H1 (cell line): ENCODE data around the gene SLC39A10. TPM values are rescaled to one million over a fixed set of nuclear protein-coding genes. Genes with fewer than 3 reads are reported as not detected.

Source experiments
- CTCF ChIA-PET: fragments of 300-600 bp; sonication (Branson Sonifier 250); formaldehyde crosslinking; loops from one replicate; lab custom pipeline; 2021; ENCODE audit not compliant: partially characterized antibody; lab: Charles Lee
- POLR2A ChIA-PET: fragments of 300-600 bp; sonication (Branson Sonifier 250); formaldehyde crosslinking; loops from one replicate; lab custom pipeline; 2021; ENCODE audit warnings: inconsistent platforms; ENCODE audit not compliant: partially characterized antibody; lab: Charles Lee
- DNase-seq, 2 experiments: peaks; one replicate each; pipeline versions ENCODE4 v3.0.0 to v3.0.0-alpha.2; 2010 to 2022; ENCODE audit warnings: low spot score in 2 of 2, low read depth in 1 of 2, mixed read lengths in 1 of 2
- FAIRE-seq: peaks from 2 replicates; lab custom pipeline; 2011; peaks lifted over from hg19 to GRCh38; lab: Jason Lieb, UNC
- H2AFZ ChIP-seq: 2 replicates; pipeline ENCODE4 v1.8.1; 2012; ENCODE audit warnings: low read length, inconsistent platforms
- H2AK5ac ChIP-seq: 2 replicates; pipeline ENCODE4 v1.6.1; 2013; ENCODE audit warnings: low read depth, low read length
- H2BK120ac ChIP-seq: replicated peaks from 2 replicates; pipeline ENCODE3; 2013; ENCODE audit warnings: low read depth, low read length, inconsistent platforms
- H2BK12ac ChIP-seq: 2 replicates; pipeline ENCODE4 v1.6.1; 2013; ENCODE audit warnings: low read depth, low read length
- H2BK15ac ChIP-seq: 2 replicates; pipeline ENCODE4 v1.6.1; 2013; ENCODE audit warnings: low read length
- H2BK20ac ChIP-seq: 2 replicates; pipeline ENCODE4 v1.6.1; 2013; ENCODE audit warnings: low read length
- H2BK5ac ChIP-seq: 2 replicates; pipeline ENCODE4 v1.6.1; 2013; ENCODE audit warnings: low read depth, low read length
- H3K14ac ChIP-seq: 2 replicates; pipeline ENCODE4 v1.6.1; 2013; ENCODE audit warnings: inconsistent platforms; ENCODE audit not compliant: insufficient read length
- H3K18ac ChIP-seq: 2 replicates; pipeline ENCODE4 v1.6.1; 2013; ENCODE audit warnings: low read length; ENCODE audit errors: extremely low read depth
- H3K23ac ChIP-seq: 2 replicates; pipeline ENCODE4 v1.6.1; 2013; ENCODE audit warnings: inconsistent platforms; ENCODE audit not compliant: insufficient read length
- H3K23me2 ChIP-seq: 2 replicates; pipeline ENCODE4 v1.6.1; 2013; ENCODE audit warnings: low read depth, low read length
- H3K27ac ChIP-seq: 2 replicates; pipeline ENCODE4 v1.6.1; 2011; ENCODE audit warnings: low read depth, low read length, inconsistent platforms
- H3K27me3 ChIP-seq, 4 experiments: replicated peaks in 1 of 4; 1 replicate in 1 of 4; 2 replicates in 3 of 4; pipeline versions ENCODE4 v1.6.1 to v1.8.1; 2011 to 2013; ENCODE audit warnings: low read length in 3 of 4, mild to moderate bottlenecking in 3 of 4, inconsistent platforms in 2 of 4, mixed read lengths in 2 of 4, moderate library complexity in 1 of 4; ENCODE audit not compliant: control insufficient read depth in 3 of 4, insufficient read depth in 3 of 4; ENCODE audit errors: extremely low read depth in 1 of 4
- H3K36me3 ChIP-seq, 4 experiments: 2 replicates each; pipeline versions ENCODE4 v1.6.1 to v1.8.1; 2011 to 2013; ENCODE audit warnings: mild to moderate bottlenecking in 4 of 4, low read length in 3 of 4, moderate library complexity in 2 of 4, control low read depth in 1 of 4, inconsistent platforms in 1 of 4; ENCODE audit not compliant: insufficient read depth in 4 of 4, control insufficient read depth in 2 of 4
- H3K4ac ChIP-seq: replicated peaks from 2 replicates; pipeline ENCODE3; 2013; ENCODE audit warnings: low read length, low read depth, mixed read lengths, inconsistent platforms; ENCODE audit not compliant: insufficient read length
- H3K4me1 ChIP-seq, 4 experiments: replicated peaks in 1 of 4; 1 replicate in 1 of 4; 2 replicates in 3 of 4; pipeline versions ENCODE4 v1.6.1 to v1.8.1; 2011 to 2013; ENCODE audit warnings: low read length in 3 of 4, inconsistent platforms in 2 of 4, mixed read lengths in 1 of 4; ENCODE audit not compliant: insufficient read depth in 4 of 4, control insufficient read depth in 3 of 4
- H3K4me2 ChIP-seq, 2 experiments: 2 replicates each; pipeline versions ENCODE4 v1.6.1 to v1.8.1; 2011 to 2013; ENCODE audit warnings: low read depth in 2 of 2, low read length in 2 of 2, control low read depth in 1 of 2, inconsistent platforms in 1 of 2, mild to moderate bottlenecking in 1 of 2; ENCODE audit not compliant: insufficient read depth in 1 of 2
- H3K4me3 ChIP-seq, 4 experiments: fragments of 200-600, 300-600 bp in 1 of 4; sonication (generic), shearing (Covaris generic), sonication (Bioruptor Twin) in 1 of 4; 2 replicates each; pipeline versions ENCODE4 v1.5.1 to v1.8.1; 2011 to 2016; ENCODE audit warnings: low read length in 4 of 4, low read depth in 3 of 4, control low read depth in 2 of 4, inconsistent platforms in 2 of 4, mild to moderate bottlenecking in 2 of 4, mixed read lengths in 1 of 4, moderate library complexity in 1 of 4; ENCODE audit not compliant: insufficient read depth in 2 of 4; ENCODE audit errors: extremely low read depth in 1 of 4
- H3K56ac ChIP-seq: replicated peaks from 2 replicates; pipeline ENCODE3; 2013; ENCODE audit warnings: low read depth, mild to moderate bottlenecking, mixed read lengths, low read length, inconsistent platforms; ENCODE audit not compliant: insufficient read length
- H3K79me1 ChIP-seq: 2 replicates; pipeline ENCODE4 v1.6.1; 2013; ENCODE audit warnings: low read depth, low read length, control low read depth
- H3K79me2 ChIP-seq, 2 experiments: 2 replicates each; pipeline versions ENCODE4 v1.6.1 to v1.8.1; 2012 to 2013; ENCODE audit warnings: low read length in 2 of 2, mild to moderate bottlenecking in 2 of 2, inconsistent platforms in 1 of 2; ENCODE audit not compliant: insufficient read depth in 2 of 2, control insufficient read depth in 1 of 2
- H3K9ac ChIP-seq, 4 experiments: replicated peaks in 1 of 4; 1 replicate in 1 of 4; 2 replicates in 3 of 4; pipeline versions ENCODE4 v1.6.1 to v1.8.1; 2011 to 2013; ENCODE audit warnings: low read depth in 3 of 4, low read length in 3 of 4, control low read depth in 2 of 4, mild to moderate bottlenecking in 2 of 4, moderate library complexity in 2 of 4, inconsistent platforms in 1 of 4; ENCODE audit errors: extremely low read depth in 1 of 4
- H3K9me3 ChIP-seq, 2 experiments: 2 replicates each; pipeline versions ENCODE4 v1.6.1 to v1.8.1; 2012 to 2013; ENCODE audit warnings: mild to moderate bottlenecking in 2 of 2, moderate library complexity in 2 of 2, control low read depth in 1 of 2, inconsistent platforms in 1 of 2, low read depth in 1 of 2, low read length in 1 of 2, mixed read lengths in 1 of 2; ENCODE audit not compliant: insufficient read depth in 2 of 2
- H4K20me1 ChIP-seq, 2 experiments: replicated peaks in 1 of 2; 2 replicates each; pipeline versions ENCODE3 to v1.8.1; 2011 to 2013; ENCODE audit warnings: inconsistent platforms in 2 of 2, low read length in 2 of 2, mild to moderate bottlenecking in 1 of 2; ENCODE audit not compliant: insufficient read depth in 2 of 2, control insufficient read depth in 1 of 2
- H4K5ac ChIP-seq: 2 replicates; pipeline ENCODE4 v1.6.1; 2013; ENCODE audit warnings: low read length, low read depth, mixed read lengths, inconsistent platforms; ENCODE audit not compliant: insufficient read length
- H4K8ac ChIP-seq: 2 replicates; pipeline ENCODE4 v1.8.0; 2013; ENCODE audit warnings: mild to moderate bottlenecking, moderate library complexity, low read length, inconsistent platforms; ENCODE audit not compliant: insufficient read depth; ENCODE audit errors: extremely low read depth
- H4K91ac ChIP-seq: replicated peaks from 2 replicates; pipeline ENCODE3; 2013; ENCODE audit warnings: low read length, mixed read lengths, inconsistent platforms; ENCODE audit not compliant: insufficient read length
- ASH2L ChIP-seq: fragments of 200-600, 300-600 bp; sonication (generic); IDR thresholded peaks from one replicate; pipeline ENCODE4 v1.7.1; 2017; ENCODE audit warnings: low read length
- BCL11A ChIP-seq, 2 experiments: IDR thresholded peaks; one replicate each; pipeline ENCODE4 v1.6.1; 2011; ENCODE audit warnings: low read depth in 2 of 2, low read length in 2 of 2, mild to moderate bottlenecking in 2 of 2
- CREB1 ChIP-seq: IDR thresholded peaks from 2 replicates; pipeline ENCODE4 v1.6.1; 2012; ENCODE audit warnings: inconsistent platforms
- HDAC2 ChIP-seq, 2 experiments: fragments of 300-600 bp in 1 of 2; sonication (generic) in 1 of 2; IDR thresholded peaks; 2 replicates each; pipeline ENCODE4 v1.6.1; 2011 to 2012; ENCODE audit warnings: low read depth in 2 of 2, low read length in 2 of 2, mild to moderate bottlenecking in 2 of 2, moderate library complexity in 2 of 2, borderline replicate concordance in 1 of 2, inconsistent platforms in 1 of 2
- KDM1A ChIP-seq: fragments of 200-600, 300-600 bp; sonication (generic); IDR thresholded peaks from 2 replicates; pipeline ENCODE4 v1.7.1; 2016; ENCODE audit warnings: mild to moderate bottlenecking, low read length, borderline replicate concordance
- KDM4A ChIP-seq: IDR thresholded peaks from one replicate; pipeline ENCODE4 v1.7.1; 2012; ENCODE audit warnings: low read depth, mild to moderate bottlenecking, moderate library complexity, low read length, inconsistent platforms; ENCODE audit not compliant: severe bottlenecking
- KDM5A ChIP-seq: fragments of 200-600 bp; IDR thresholded peaks from 2 replicates; pipeline ENCODE4 v1.7.1; 2012; ENCODE audit warnings: mild to moderate bottlenecking, low read length, inconsistent platforms, mixed read lengths
- POLR2A ChIP-seq, 2 experiments: IDR thresholded peaks; 1 replicate in 1 of 2; 2 replicates in 1 of 2; pipeline ENCODE4 v1.6.1; 2011; ENCODE audit warnings: low read depth in 2 of 2, low read length in 2 of 2, mild to moderate bottlenecking in 2 of 2; ENCODE audit errors: control extremely low read depth in 1 of 2
- RBBP5 ChIP-seq: IDR thresholded peaks from 2 replicates; pipeline ENCODE4 v1.7.1; 2012; ENCODE audit warnings: low read depth, mild to moderate bottlenecking, inconsistent platforms, low read length, moderate library complexity, borderline replicate concordance
- SIX5 ChIP-seq: IDR thresholded peaks from 2 replicates; pipeline ENCODE4 v1.6.1; 2011; ENCODE audit warnings: mild to moderate bottlenecking, low read depth, low read length
- SP2 ChIP-seq: IDR thresholded peaks from 2 replicates; pipeline ENCODE4 v1.6.1; 2012; ENCODE audit warnings: mild to moderate bottlenecking, low read length, inconsistent platforms
- SP4 ChIP-seq: IDR thresholded peaks from 2 replicates; pipeline ENCODE4 v1.6.1; 2012; ENCODE audit warnings: low read length, inconsistent platforms
- TBP ChIP-seq: IDR thresholded peaks from 2 replicates; pipeline ENCODE4 v1.6.1; 2011; ENCODE audit warnings: low read depth, low read length, improper control_type of control experiment
- WGBS, 2 experiments: shearing (Covaris generic) in 1 of 2; methylation state at CpG; one replicate each; pipeline versions ENCODE4 v1.1.6 to v1.1.7; 2013 to 2015; ENCODE audit warnings: low lambda C conversion rate in 2 of 2, mixed read lengths in 2 of 2, inconsistent platforms in 1 of 2, low coverage in 1 of 2, missing lambda C conversion rate in 1 of 2; ENCODE audit not compliant: insufficient replicate concordance in 2 of 2, insufficient coverage in 1 of 2, insufficient read length in 1 of 2; ENCODE audit errors: extremely low coverage in 1 of 2, missing lambda C conversion rate in 1 of 2; 5-methylcytosine and 5-hydroxymethylcytosine counted together
- polyA plus RNA-seq, 7 experiments: library from polyadenylated mRNA; depleted of rRNA in 3 of 7; stranded (reverse) in 5 of 7; unstranded in 2 of 7; fragments of >200 nt in 5 of 7; fragments of 200-250 nt in 2 of 7; gene quantifications; 1 replicate in 5 of 7; 2 replicates in 1 of 7; 4 replicates in 1 of 7; pipeline versions ENCODE4 v1.2.1 to v1.2.3, GENCODE V29; 2011 to 2013; ENCODE audit warnings: missing spikeins in 2 of 7, mixed read lengths in 2 of 7
- total RNA-seq: library from RNA; stranded (reverse); fragmentation: NEBNext Ultra II Directional; extraction: Animal tissue kit (Norgen Biotek cat#: 25700); gene quantifications from 2 replicates; pipeline ENCODE4 v1.2.1, GENCODE V29; 2021
- TF ChIP-seq, protein P1 (sequence below): IDR thresholded peaks from 2 replicates; pipeline ENCODE4 v1.6.1; 2011; ENCODE audit warnings: low read length, improper control_type of control experiment

Gene SLC39A10
- total and polyA plus RNA-seq, 2 of the 8 experiments (the other 6 are each of a cell fraction or from before 2014, with no cell fraction given), result 68.1 to 234 TPM

DNA sequence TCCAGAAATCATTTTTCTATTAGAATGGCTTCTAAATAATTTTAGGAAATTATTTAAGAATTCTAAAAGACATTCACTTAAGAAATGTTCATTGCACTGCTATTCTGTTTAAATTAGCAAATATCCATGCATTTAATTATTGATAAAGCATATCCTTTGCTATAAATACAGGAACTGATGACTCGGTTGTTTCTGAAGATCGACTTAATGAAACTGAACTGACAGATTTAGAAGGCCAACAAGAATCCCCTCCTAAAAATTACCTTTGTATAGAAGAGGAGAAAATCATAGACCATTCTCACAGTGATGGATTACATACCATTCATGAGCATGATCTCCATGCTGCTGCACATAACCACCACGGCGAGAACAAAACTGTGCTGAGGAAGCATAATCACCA is 59.4 kb downstream of the SLC39A10 start:
- H3K23me2 ChIP-seq, result no peaks in the 10 kb centered on the region
- TF ChIP-seq KDM1A (no peak), CREB1 (no peak), SP2 (no peak), RBBP5 (no peak), POLR2A (IDR thresholded peaks at IDR 0.05; ENCODE audit: control extremely low read depth in 1 of 2, low read depth in 2 of 2, low read length in 2 of 2) (no peak), KDM5A (no peak), TBP (no peak), HDAC2 (IDR thresholded peaks at IDR 0.05; ENCODE audit: borderline replicate concordance in 1 of 2, low read depth in 2 of 2, low read length in 2 of 2) (no peak), KDM4A (no peak), BCL11A (IDR thresholded peaks at IDR 0.05; ENCODE audit: low read depth in 2 of 2, low read length in 2 of 2) (no peak), SP4 (no peak), ASH2L (no peak), SIX5 (no peak)
- TF ChIP-seq, protein P1, sequence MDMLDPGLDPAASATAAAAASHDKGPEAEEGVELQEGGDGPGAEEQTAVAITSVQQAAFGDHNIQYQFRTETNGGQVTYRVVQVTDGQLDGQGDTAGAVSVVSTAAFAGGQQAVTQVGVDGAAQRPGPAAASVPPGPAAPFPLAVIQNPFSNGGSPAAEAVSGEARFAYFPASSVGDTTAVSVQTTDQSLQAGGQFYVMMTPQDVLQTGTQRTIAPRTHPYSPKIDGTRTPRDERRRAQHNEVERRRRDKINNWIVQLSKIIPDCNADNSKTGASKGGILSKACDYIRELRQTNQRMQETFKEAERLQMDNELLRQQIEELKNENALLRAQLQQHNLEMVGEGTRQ, result no peak

More for the DNA sequence above, 59.4 kb downstream of the SLC39A10 start:
- Histone ChIP-seq H2AK5ac (no peak overlapping the region), H3K4me2 (no peak overlapping the region), H3K27ac (no peak overlapping the region), H4K91ac (no peak overlapping the region), H3K36me3 (peaks cover 5 to 74% (median 26%) of the 10 kb centered on the region in 4 experiments), H3K4me1 (no peaks in the 10 kb centered on the region), H3K9me3 (no peaks in the 10 kb centered on the region), H3K4me3 (no peak overlapping the region), H3K79me2 (no peaks in the 10 kb centered on the region), H3K56ac (no peak overlapping the region), H3K9ac (no peak overlapping the region), H4K5ac (no peak overlapping the region), H3K79me1 (no peaks in the 10 kb centered on the region; the same call in 1 of the 2 replicates), H2BK20ac (no peak overlapping the region), H3K23ac (no peak overlapping the region), H2AFZ (no peak overlapping the region), H3K14ac (no peak overlapping the region), H3K4ac (no peak overlapping the region), H2BK5ac (no peak overlapping the region), H3K18ac (no peak overlapping the region), H4K20me1 (no peaks in the 10 kb centered on the region), H4K8ac (no peak overlapping the region), H2BK120ac (no peak overlapping the region), H3K27me3 (no peaks in the 10 kb centered on the region), H2BK12ac (no peak overlapping the region), H2BK15ac (no peak overlapping the region)
- CTCF ChIA-PET, result interaction anchor here (1.3 kb wide), 1 partner anchor 44 kb away, joined by 3 read pairs; no protein-coding TSS in a partner anchor
- DNase-seq (no peak), FAIRE-seq (no peak)
- POLR2A ChIA-PET, result no interaction called here
- 96% methylated on average over 4 of the region's 4 CpGs; no CpG with 5 or more reads in 1 of the 2 experiments for WGBS, 2 experiments
